GM12873 (cell line): ENCODE results near the gene UMODL1.

Source experiments
- TF ChIP-seq, protein P1 (sequence below): IDR thresholded peaks from 2 replicates; pipeline ENCODE4 v1.5.1; 2012; ENCODE audit warnings: low read depth, mild to moderate bottlenecking, moderate library complexity, low read length, control low read depth; ENCODE audit not compliant: insufficient read depth; ENCODE audit errors: missing control alignments

The UMODL1 gene

DNA sequence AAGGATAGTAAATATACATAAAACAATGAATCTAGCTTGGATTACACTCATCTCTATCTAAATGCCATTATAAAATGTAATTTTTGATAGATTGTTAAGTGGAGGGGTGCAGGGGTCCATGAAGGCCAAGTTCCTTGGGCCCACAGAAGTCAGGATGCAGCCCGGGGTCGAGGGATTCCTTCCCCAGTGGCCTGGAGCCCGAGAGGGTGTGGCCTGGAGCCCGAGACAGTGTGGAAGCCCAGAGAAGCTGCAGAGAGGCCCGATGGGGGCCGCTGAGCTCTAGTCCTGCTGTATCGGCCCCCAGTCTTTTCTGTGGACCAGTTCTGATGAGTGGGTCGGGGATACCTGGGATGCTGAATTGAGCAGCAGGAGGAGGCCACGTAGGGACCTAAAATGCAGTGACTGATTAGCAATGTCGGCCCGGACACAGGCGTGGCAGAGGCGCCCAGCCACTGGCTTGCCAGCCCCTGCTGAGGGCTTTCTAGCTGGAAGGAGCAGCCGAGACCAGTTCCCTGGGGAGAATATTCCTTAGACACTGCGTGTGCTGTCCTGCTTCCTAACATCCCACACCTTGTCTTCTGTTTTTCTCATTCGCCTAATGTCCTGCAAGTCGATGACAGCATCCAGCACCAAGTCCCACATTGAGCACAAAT, 38.9 kb downstream of the UMODL1 start:
- TF ChIP-seq, protein P1, sequence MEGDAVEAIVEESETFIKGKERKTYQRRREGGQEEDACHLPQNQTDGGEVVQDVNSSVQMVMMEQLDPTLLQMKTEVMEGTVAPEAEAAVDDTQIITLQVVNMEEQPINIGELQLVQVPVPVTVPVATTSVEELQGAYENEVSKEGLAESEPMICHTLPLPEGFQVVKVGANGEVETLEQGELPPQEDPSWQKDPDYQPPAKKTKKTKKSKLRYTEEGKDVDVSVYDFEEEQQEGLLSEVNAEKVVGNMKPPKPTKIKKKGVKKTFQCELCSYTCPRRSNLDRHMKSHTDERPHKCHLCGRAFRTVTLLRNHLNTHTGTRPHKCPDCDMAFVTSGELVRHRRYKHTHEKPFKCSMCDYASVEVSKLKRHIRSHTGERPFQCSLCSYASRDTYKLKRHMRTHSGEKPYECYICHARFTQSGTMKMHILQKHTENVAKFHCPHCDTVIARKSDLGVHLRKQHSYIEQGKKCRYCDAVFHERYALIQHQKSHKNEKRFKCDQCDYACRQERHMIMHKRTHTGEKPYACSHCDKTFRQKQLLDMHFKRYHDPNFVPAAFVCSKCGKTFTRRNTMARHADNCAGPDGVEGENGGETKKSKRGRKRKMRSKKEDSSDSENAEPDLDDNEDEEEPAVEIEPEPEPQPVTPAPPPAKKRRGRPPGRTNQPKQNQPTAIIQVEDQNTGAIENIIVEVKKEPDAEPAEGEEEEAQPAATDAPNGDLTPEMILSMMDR, result no peak

DNA sequence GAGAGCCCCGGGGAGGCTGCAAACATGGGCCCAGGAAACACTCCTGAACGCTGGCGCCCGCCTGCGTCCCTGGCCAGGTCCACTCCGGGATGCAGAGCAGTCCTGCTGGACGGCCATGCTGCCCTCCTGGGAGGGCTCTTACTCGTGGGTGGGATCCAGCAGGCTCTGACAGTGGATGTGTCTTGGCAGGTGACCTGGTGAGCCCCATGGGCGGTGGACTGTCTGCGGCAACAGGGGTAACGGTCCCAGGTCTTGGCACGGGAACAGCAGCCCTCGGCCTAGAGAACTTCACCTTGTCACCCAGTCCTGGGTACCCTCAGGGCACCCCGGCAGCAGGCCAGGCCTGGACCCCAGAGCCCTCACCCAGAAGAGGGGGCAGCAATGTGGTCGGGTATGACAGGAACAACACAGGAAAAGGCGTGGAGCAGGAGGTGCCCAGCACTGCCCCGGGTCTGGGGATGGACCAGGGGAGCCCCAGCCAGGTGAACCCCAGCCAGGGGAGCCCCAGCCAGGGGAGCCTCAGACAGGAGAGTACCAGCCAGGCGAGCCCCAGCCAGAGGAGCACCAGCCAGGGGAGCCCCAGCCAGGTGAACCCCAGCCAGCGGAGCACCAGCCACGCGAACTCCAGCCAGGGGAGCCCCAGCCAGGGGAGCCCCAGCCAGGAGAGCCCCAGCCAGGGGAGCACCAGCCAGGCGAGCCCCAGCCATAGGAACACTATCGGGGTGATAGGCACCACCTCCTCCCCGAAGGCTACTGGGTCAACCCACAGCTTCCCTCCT, 39.8 kb downstream of the UMODL1 start:
- TF ChIP-seq, protein P1, result no peak

DNA sequence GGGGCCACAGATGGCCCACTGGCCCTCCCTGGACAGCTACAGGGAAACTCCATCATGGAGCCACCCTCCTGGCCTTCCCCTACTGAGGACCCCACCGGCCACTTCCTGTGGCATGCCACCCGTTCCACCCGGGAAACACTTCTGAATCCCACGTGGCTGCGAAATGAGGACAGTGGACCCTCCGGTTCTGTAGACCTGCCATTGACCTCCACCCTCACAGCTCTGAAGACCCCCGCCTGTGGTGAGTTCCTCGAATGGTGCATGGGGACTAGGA, 40.3 kb downstream of the UMODL1 start:
- TF ChIP-seq, protein P1, result no peak

- TF ChIP-seq, protein P1, result no peak
Measured at GRCh38 chr21:42111811-42112210, 40.7 kb downstream of the UMODL1 start.

- TF ChIP-seq, protein P1, result no peak
Measured at GRCh38 chr21:42112238-42112637, 41.1 kb downstream of the UMODL1 start.

DNA sequence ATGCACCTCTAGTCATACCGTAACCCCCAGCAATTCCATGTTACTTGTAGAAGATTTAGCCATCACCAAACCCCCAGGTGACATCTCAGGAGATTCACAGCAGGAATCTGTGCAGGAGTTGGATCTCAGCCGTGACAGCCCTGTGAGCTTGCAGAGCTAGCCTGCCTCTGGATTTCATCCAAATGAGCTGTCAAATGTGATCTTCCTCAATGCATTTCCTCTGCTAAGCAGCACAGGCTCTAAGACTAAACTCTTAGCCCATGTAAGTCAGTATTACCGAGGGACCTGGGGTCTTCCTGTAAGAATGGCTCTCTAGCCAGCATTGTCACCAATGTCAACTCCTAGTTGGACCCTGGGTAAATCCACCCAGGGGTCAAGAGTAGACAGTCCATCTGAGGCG, 41.7 kb downstream of the UMODL1 start:
- TF ChIP-seq, protein P1, result no peak

- TF ChIP-seq, protein P1, result no peak
Measured at GRCh38 chr21:42113926-42114409, 42.9 kb downstream of the UMODL1 start.
